HG03575 (cell line): ENCODE results near the gene TRIM29.
"Not testable (repeated sequence)": the region's sequence is repeated elsewhere in the genome, so short reads cannot be mapped to it uniquely, and the experiment has no call there.

Source experiments
- ATAC-seq: cut with Tn5 transposase; IDR thresholded peaks from one replicate; pipeline ENCODE4 v1.9.1; 2021; ENCODE audit not compliant: unreplicated experiment, insufficient number of reproducible peaks, low FRiP score; ENCODE audit errors: extremely low read depth

TRIM29 gene

GRCh38 chr11:120137611-120138521, at the start of gene TRIM29:
TSS of gene TRIM29 (minus strand) at chr11:120138113. CDS start at chr11:120138031, 82 bp downstream.
- no peak for ATAC-seq

DNA sequence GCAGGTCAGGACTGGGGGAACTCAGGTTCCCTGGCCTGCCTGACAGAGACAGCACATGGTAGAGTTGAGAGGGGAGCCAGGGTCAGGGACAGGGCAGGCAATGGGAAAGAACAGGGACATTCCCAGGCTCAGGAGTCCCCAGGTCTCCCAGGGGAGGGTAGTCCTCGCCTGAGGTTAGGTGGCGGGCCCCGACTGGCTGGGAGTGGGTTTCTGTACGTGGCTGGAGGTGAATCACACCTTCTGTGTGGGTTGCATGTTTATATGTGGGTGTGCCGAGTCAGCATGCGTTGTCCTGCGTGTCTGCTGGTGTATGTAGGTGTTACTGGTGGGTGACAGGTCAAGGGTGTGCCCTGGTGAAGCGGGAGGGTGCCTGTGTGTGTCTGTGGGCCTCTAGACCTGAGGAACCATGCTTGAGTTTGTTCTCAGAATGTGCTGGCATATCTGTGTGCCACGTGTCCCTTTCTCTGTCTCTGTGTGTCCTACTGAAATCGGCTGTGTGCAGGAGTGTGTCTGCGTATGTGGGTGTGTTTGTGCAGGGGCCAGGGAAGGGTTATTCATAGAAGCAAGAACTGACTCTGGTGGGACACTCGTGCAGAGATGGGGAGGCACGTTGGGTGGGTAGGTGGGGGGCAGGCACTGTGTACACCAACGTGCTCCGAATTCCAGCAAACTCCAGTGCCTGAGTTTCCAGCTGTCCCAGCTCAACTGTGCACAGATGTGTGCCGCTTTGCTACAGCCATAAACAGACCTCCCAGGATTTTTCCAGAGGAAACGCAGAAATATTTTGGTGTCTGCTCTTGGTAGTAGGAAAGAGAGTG, 49.1 kb upstream of the TRIM29 start:
- ATAC-seq, result no peak

DNA sequence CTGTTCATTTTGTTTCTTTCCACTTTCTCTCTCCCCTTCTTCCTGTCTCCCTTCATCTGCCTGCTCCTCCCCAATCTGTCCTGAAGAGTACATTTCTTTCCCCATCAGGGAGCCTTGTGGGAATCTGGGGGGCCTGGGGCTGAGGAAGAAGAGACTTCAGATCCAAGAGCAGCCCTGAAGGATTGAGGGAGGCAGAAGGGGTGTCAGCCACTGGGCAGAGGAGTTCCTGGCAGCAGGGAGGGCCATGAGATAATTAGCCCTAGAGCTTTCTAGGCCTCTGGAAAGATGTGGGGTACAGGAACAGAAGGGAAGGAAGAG, 48.5 kb upstream of the TRIM29 start:
- no peak for ATAC-seq

GRCh38 chr11:120185706-120186455, 48.0 kb upstream of the TRIM29 start:
- no peak for ATAC-seq

GRCh38 chr11:120184946-120185705, 47.2 kb upstream of the TRIM29 start:
- ATAC-seq, result no peak

GRCh38 chr11:120184371-120184945, 46.5 kb upstream of the TRIM29 start:
- no peak for ATAC-seq

DNA sequence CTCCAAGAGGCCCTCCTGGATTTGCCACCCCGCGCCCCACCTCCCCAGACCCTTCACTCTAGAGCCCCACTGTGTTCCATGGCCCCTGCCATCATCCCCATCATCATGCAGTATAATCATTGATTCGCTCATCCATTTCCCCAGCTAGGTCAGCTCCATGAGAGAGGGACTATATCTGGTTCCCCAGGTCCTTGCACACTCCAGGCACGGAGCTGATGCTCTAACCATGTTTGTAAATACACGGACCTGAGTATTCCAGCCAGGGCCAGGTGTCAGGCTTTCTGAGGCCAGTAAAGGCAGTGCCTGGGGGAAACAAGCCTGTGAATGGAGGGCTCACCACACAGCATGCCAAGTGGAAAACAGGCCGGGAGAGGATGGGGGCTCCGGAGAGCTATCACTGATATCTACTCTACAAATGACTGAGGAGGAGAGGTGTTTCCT, 45.8 kb upstream of the TRIM29 start:
- ATAC-seq, result no peak

- ATAC-seq, result no peak
These were observed 45.0 kb upstream of the TRIM29 start for GRCh38 chr11:120182790-120183491.

DNA sequence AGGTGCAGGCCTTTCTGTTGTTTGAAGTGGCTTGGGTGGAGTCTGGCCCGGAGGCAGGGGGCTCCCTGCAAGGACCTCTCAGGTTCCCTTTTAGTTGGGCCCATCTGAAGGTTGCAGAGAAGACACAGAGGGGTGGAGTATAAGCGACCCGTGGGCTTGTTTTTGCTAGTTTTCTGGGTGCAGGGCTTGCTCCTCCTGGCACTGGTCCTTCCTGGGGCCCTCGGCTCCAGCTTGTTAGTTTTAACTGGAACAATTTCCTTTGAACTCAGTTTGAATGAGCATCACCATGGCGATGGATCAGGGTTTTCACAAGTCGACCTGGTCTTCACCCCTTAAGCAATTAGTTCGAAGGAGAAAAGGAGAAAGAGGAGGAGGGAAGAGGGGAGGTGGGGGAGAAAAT, 44.5 kb upstream of the TRIM29 start:
- no peak for ATAC-seq

DNA sequence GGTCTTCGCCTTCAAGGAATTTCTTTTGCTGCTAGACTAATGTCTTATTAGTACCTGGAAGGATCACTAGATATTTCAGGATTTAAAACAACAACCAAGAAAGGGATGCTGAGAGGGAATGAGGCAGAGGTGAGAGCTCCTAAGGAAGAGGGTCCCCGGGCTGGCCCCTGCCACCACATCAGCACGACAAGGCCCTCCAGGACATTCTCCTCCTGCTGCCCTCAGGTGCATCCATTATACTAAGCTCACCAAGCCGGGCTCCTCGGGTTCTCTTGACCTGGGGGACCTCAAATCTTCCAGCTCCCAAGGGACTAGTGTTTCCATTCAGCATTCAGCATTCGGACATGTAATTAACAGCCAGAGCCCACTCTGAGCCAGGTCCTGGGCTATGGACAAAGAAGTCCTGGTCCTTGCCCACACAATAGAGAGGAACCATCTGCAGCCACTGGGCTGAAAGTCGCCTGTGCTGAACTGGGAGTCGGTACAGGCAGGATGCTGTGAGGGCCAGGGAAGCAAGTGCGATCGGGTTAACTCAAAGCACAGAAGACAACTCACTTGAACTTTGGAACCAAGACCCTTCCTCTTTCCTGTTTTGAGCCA, 43.6 kb upstream of the TRIM29 start:
- no peak for ATAC-seq

- ATAC-seq, result no peak
These were observed 42.8 kb upstream of the TRIM29 start for GRCh38 chr11:120180551-120181232.

GRCh38 chr11:120180063-120180462, 42.1 kb upstream of the TRIM29 start:
- ATAC-seq, result not testable (repeated sequence)

DNA sequence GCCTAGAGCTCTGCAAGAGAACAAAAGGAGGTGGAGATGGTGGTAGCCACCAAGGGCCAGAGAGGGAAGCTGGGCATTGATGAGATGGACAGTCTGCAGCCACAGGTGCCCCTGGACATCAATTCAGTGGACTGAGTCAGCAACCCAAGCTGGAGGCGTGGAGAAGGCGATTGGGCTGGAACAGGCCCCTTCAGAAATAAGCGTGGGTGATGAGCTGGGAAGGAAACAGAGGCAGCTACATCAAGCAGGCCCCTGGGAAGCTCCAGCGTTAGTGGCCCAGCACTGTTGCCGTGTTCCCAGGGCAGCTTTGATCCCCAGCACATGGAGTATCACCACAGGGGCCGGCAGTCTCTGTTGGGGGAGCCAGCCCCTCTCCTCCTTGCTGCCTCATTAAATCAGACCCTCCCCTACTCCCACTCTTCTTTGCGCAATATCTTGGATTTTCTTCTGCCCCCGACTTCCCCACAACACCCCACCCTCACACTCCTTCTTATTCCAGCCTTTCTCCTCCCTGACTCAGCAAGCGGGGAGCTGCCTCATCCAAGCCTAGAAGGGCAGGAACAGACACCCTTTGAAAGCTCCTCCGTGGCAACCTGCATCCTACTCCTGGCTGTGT, 41.3 kb upstream of the TRIM29 start:
- ATAC-seq, result no peak

DNA sequence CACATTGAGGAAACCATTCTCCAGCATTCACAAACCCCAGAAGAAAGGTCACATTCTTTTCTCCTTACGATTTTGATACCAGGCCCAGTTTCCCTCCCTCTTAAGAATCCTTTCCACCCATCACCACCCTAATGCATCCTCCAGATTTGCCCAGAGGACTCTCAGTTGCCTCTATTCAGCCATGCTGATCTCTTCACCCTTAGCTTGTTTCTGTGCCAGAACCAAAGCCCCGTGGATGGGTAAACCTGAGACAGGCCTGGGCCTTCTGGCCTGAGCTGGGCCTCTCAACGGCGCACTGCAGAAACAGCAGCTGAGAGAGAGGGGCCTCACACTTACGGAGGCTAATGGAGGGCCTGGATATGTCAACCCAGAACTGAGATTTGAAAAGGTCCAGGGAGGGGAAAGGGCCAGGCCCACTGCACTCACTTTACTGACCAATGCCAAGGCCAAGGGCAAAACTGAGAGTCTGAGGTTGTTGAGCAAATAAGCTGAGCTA, 40.7 kb upstream of the TRIM29 start:
- no peak for ATAC-seq

DNA sequence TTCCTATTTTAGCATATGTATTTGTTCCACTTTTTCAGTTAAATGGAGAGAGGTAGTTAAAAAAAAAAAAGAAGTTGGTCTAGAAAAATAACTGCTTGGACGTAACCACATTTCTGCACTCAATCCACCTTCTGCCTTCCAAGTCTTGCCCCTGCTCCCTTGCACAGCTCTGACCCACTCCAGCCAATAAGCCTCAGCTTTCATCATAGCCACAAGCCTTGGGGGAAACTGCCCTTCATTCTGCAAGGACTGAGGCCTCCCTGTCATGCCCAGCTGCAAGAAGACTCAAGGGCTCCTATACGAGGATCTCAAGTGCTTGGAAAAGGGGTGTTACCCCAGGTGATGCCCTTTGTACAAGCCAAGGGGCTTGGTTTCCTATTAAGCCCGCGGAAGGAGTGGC, 37.0 kb upstream of the TRIM29 start:
- ATAC-seq, result no peak

GRCh38 chr11:120173807-120174206, 35.9 kb upstream of the TRIM29 start:
- ATAC-seq, result no peak
